Activated B cell treated with CpG ODN at 0.5 μM for 24 hours (primary cell): ENCODE measurements around the gene SCLY. TPM values are rescaled to one million over a fixed set of nuclear protein-coding genes. Genes with fewer than 3 reads are reported as not detected.

Experiments used
- ATAC-seq: fragments of 200-7000 bp; cut with Tn5 transposase; one replicate; pipeline ENCODE4 v1.10.0; 2021; ENCODE audit warnings: low read depth, mild to moderate bottlenecking, moderate library complexity
- CTCF ChIA-PET: fragments of 350-600 bp; sonication (Branson Sonifier 250); formaldehyde crosslinking; loops from one replicate; lab custom pipeline; 2021; ENCODE audit warnings: antibody characterized with exemption; lab: Charles Lee
- POLR2A ChIA-PET: fragments of 350-600 bp; sonication (Branson Sonifier 250); formaldehyde crosslinking; loops from one replicate; lab custom pipeline; 2021; ENCODE audit warnings: antibody characterized with exemption; lab: Charles Lee
- DNase-seq: peaks from one replicate; pipeline ENCODE4 v3.0.0; 2022
- H3K27ac Mint-ChIP-seq: one replicate; pipeline ENCODE4 v1.8.0; 2020; ENCODE audit warnings: mixed read lengths
- H3K27me3 Mint-ChIP-seq: one replicate; pipeline ENCODE4 v1.8.0; 2021; ENCODE audit warnings: mixed read lengths
- H3K36me3 Mint-ChIP-seq: one replicate; pipeline ENCODE4 v1.8.0; 2021; ENCODE audit warnings: low read depth, mixed read lengths
- H3K4me1 Mint-ChIP-seq: one replicate; pipeline ENCODE4 v1.8.0; 2021; ENCODE audit warnings: mixed read lengths
- H3K4me3 Mint-ChIP-seq: one replicate; pipeline ENCODE4 v1.8.0; 2020; ENCODE audit warnings: mild to moderate bottlenecking, mixed read lengths
- H3K9me3 Mint-ChIP-seq: one replicate; pipeline ENCODE4 v1.8.0; 2020; ENCODE audit warnings: mixed read lengths
- intact Hi-C: fragments of 100-400 bp; cut with micrococcal nuclease; formaldehyde crosslinking; loops from one replicate; pipeline ENCODE4 v1.15.1; 2024
- total RNA-seq: library from RNA; stranded (reverse); gene quantifications from 2 replicates; pipeline ENCODE4 v1.2.3, GENCODE V29; 2022
- TF ChIP-seq, protein P1 (sequence below): fragments of 200-600 bp; IDR thresholded peaks from one replicate; pipeline ENCODE4 v1.8.0; 2022; ENCODE audit warnings: antibody characterized with exemption, mild to moderate bottlenecking

SCLY gene
- total RNA-seq, 1 donor from 2014 or later = 26.9 TPM

GRCh38 chr2:238091436-238092060 lies 30.7 kb downstream of the SCLY start:
- ATAC-seq = no peak

GRCh38 chr2:238092486-238093035 lies 31.8 kb downstream of the SCLY start:
- H3K36me3 Mint-ChIP-seq = peaks cover 10% of the 10 kb centered on the region
- POLR2A ChIA-PET = no interaction called here
- DNase-seq (no peak), ATAC-seq (no peak)
- no peak overlapping the region for H3K4me3 Mint-ChIP-seq
- no peak overlapping the region for H3K27ac Mint-ChIP-seq
- TF ChIP-seq, protein P1, sequence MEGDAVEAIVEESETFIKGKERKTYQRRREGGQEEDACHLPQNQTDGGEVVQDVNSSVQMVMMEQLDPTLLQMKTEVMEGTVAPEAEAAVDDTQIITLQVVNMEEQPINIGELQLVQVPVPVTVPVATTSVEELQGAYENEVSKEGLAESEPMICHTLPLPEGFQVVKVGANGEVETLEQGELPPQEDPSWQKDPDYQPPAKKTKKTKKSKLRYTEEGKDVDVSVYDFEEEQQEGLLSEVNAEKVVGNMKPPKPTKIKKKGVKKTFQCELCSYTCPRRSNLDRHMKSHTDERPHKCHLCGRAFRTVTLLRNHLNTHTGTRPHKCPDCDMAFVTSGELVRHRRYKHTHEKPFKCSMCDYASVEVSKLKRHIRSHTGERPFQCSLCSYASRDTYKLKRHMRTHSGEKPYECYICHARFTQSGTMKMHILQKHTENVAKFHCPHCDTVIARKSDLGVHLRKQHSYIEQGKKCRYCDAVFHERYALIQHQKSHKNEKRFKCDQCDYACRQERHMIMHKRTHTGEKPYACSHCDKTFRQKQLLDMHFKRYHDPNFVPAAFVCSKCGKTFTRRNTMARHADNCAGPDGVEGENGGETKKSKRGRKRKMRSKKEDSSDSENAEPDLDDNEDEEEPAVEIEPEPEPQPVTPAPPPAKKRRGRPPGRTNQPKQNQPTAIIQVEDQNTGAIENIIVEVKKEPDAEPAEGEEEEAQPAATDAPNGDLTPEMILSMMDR = no peak
- intact Hi-C loops = no loop called here
- H3K27me3 Mint-ChIP-seq = no peaks in the 10 kb centered on the region
- no peaks in the 10 kb centered on the region for H3K9me3 Mint-ChIP-seq
- CTCF ChIA-PET = no interaction called here
- peaks cover 4% of the 10 kb centered on the region for H3K4me1 Mint-ChIP-seq

More at GRCh38 chr2:238091436-238092060, 30.7 kb downstream of the SCLY start:
- H3K27ac Mint-ChIP-seq = no peak overlapping the region
- H3K9me3 Mint-ChIP-seq = no peaks in the 10 kb centered on the region
- CTCF ChIA-PET = no interaction called here
- H3K36me3 Mint-ChIP-seq = peaks cover 10% of the 10 kb centered on the region
- DNase-seq = no peak
- H3K4me3 Mint-ChIP-seq = no peak overlapping the region
- intact Hi-C loops = no loop called here
- H3K4me1 Mint-ChIP-seq = peaks cover 12% of the 10 kb centered on the region
- TF ChIP-seq, protein P1 = no peak
- H3K27me3 Mint-ChIP-seq = no peaks in the 10 kb centered on the region
- POLR2A ChIA-PET = no interaction called here

DNA sequence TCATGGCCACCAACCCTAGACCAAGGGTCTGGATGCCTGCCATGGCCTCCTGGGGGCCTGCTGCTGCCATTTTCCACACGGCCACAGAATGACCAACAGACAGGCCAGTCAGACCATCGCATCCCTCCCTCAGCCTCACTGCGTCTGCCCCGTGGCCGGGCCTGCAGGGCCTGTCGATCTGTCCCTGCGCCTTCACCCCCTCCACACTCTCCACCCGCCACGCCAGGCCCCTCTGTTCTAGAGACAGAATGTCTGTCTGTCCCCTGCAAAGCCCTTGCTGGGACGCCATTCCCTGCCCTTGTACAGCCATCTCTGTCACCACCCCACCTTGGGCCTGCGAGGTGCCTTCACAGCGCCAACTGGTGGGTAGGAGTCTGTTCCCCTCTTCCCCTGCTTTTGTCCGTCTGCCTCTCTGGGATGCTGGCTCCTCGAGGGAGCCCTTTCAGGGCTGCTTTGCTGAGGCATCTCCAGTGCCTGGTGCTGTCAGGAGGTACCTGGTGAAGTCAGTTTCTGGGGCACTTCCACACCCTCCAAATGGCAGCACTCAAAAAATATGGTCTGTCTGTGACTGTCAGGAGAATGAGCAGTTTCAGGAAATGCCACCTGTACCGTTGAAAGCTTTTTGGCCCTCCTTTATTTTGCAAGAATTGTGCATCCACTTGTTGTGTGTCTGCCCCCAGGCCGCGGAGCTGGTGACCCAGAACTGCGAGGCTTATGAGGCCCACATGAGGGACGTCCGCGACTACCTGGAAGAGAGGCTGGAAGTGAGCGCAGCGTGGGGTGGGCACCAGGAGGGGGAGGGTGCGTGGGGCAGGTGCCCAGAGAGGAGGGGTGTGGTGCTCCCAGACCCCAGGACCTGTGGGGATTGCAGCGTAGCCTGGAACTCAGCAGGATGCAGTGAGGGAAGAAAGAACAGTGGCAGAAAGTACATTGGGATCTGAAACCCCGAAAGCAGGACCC lies 32.7 kb downstream of the SCLY start:
- intact Hi-C loops = no loop called here
- TF ChIP-seq, protein P1 = no peak
- Mint-ChIP-seq H3K9me3 (no peaks in the 10 kb centered on the region), H3K36me3 (peaks cover 10% of the 10 kb centered on the region), H3K27me3 (no peaks in the 10 kb centered on the region), H3K27ac (no peak overlapping the region), H3K4me1 (peaks cover 5% of the 10 kb centered on the region), H3K4me3 (no peak overlapping the region)
- DNase-seq (no peak), ATAC-seq (no peak)
- ChIA-PET POLR2A (no interaction called here), CTCF (no interaction called here)

DNA sequence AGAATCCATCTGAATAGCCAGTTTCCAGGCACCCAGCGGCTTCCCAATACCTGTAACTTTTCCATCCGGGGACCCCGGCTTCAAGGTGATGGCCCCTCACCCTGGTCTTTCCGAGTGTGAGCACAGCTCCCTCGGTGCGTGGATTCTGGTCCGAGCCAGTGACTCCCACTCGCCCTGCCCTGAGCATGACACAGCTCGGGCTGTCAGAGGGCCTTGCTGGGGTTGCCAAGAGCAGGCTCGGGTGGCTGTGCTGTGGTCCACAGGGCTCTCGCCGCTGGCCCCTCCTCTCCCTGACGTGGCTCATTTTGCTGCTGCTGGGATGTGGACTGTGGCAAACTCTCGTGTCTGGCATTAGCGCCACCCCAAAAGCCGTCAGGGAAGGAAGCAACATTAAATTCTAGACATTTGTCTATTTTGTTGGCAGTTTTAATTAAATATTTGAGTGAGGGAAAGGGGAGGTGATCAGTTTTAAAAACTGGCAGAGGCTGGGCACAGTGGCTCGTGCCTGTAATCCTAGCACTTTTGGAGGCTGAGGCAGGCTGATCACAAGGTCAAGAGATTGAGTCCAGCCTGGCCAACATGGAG lies 33.7 kb downstream of the SCLY start:
- Mint-ChIP-seq H3K27ac (no peak overlapping the region), H3K9me3 (no peaks in the 10 kb centered on the region), H3K4me1 (peaks cover 15% of the 10 kb centered on the region), H3K4me3 (no peak overlapping the region), H3K27me3 (no peaks in the 10 kb centered on the region), H3K36me3 (peaks cover 10% of the 10 kb centered on the region)
- ATAC-seq (no peak), DNase-seq (no peak)
- intact Hi-C loops = no loop called here
- TF ChIP-seq, protein P1 = no peak
- CTCF ChIA-PET = no interaction called here
- POLR2A ChIA-PET = no interaction called here
